ENCODE results near the gene DAGLB.

The DAGLB gene

DNA sequence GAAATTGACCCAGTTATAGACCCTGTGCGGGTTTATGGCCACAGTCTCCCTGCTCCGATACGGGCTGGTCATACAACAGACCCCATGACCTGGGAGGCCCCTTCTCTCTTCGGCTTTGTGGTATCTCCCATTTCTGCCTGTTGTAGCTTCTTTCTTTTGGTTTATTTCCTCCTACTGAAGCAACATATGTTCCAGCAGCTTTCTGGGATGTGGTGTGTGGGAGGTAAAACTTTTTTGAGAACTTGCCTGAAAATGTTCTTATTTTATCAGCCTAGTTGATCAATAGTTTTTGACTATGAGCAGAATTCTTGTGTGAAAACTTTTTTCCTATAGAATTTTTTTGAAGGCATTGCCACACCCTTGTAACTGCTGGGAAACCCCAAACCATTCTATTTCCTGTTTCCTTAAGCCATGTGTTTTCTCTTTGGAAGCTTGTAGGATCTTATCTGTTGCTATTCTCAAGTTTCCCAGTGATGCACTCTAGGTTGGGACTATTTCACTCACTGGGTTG is 80.0 kb downstream of the DAGLB start:
- no peak for DNase-seq (ENCODE audit: low spot score)

DNA sequence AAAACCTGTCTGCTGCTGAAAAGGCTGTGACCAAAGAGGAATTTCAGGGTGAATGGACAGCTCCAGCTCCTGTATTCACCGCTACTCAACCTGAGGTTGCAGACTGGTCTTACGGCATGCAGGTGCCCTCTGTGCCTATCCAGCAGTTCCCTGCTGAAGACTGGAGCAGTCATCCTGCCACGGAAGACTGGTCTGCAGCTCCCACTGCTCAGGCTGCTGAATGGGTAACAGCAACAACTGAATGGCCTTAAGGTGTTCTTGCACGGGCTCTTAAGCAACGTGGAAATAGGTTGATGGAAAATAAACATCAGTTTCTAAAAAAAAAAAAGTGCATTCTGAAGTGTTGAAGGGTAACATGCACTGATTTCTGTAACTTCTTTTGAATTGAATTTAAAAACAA is 82.3 kb downstream of the DAGLB start:
- DNase-seq (ENCODE audit: low spot score), result no peak

DNA sequence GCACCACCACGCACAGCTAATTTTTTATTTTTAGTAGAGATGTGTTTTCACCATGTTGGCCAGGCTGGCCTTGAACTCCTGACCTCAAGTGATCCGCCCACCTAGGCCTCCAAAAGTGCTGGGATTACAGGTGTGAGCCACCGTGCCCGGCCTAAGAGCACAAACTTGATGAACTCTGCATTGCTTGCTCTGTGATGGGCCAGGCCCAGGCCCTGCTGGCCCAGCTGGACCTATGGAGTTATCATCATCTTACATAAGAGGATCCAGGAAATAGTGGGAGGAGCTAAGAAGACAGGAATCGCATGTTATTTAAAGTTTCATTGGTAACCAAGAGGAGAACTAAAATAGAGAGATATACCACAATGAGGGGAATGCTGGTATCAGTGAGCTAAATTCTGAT is 86.9 kb downstream of the DAGLB start:
- no peak for DNase-seq (ENCODE audit: low spot score)

DNA sequence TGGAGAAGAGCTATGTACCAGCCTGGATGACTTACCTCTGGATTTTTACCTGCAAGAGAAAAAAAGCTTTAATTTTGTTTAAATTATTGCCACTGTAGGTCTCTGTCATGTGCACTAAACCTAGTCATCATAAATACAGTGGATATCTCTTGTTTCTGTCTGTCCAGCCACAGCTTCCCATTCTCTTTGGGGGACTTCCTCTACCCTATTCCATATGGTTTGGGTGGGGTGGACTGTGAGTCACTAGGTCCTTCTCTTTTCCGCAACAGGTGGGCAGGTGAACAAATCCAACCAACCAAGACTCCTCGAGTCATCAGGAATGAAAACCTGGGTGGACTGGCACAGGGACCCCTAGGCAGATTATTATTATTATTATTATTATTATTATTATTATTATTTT is 88.0 kb downstream of the DAGLB start:
- DNase-seq (ENCODE audit: low spot score), result no peak
